ENCODE results near the gene ANAPC4.

Gene ANAPC4

DNA sequence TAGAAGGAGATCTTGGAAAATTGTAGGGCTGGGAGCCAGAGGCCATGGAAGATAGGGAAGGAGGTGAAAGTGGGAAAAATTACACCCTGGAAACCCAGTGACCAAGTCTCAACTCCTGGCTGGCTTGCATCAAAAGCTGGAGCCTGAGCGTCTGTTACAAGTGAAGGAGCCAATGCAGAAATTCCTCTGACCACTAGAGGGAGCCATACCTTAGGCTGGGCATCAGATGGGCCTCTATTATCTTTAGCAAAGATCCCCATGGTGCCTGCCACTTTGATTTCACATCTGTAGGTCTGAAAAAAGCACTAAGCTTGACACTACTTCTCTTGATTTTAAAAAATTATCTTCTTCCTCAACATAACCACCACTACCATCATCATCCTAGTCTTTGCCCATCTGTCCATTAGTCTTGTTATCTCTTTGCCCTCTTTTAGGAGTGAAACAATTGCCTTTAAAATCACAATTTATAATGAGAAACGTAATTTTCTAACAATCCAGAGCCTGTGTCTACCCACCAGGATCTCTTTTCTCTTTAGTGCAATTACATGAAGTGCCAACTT lies 62.9 kb downstream of the ANAPC4 start:
- DNase-seq, result peak; percentile 88 to 90

DNA sequence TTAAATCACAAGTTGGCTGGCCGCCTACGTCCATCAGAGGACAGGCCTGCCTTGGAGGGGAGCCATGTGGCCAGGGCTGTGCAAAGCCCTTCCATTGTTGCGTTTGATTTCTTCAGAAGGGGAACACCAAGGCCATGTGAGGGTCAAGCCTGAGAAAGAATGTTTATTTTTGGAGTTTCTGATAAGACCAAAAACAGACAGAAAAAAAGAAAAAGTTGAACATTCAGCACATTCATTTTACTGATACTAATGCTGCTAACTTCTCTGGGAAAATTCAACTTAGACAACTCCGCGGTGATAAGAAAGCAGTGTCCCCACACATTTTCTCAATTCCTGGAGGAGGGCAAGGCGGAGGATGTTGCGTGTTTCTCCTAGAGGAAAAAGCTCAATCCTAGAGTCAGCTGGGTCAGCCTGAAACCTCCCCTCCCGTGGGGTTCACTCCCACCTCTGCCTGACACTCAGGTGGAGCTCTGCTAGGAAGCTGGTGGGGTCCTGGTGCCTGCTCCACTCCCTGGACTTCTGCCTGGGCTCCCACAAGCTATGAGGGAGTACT lies 63.5 kb downstream of the ANAPC4 start:
- no peak for DNase-seq

DNA sequence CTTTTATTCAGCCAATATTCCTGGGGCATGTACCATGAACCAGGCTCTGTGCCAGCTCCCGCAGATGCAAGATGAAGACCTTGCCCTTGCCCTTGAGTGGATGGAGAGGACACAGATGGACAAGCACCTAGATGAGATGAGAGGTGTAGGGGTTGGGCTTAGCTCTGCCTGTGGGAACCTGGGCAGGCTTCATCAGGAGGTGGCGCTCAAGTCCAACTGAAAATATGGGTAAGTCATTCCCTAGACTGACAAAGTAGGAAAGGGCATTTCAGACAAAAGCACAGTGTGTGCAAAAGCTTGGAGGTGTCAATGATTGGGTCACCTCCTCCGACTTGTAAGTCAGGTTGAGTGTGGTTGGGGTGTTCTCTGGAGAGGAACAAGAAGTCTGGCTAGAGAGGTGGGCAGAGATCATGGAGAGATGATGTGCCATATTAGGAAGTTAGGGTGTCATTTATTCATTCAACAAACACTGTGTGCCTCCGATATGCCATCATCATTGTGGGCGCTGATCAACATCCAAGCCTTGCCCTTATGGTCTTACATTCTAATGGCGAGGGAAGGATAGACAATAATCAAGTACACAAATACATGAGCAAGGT lies 64.6 kb downstream of the ANAPC4 start:
- peak; percentile 71 to 82 for DNase-seq

DNA sequence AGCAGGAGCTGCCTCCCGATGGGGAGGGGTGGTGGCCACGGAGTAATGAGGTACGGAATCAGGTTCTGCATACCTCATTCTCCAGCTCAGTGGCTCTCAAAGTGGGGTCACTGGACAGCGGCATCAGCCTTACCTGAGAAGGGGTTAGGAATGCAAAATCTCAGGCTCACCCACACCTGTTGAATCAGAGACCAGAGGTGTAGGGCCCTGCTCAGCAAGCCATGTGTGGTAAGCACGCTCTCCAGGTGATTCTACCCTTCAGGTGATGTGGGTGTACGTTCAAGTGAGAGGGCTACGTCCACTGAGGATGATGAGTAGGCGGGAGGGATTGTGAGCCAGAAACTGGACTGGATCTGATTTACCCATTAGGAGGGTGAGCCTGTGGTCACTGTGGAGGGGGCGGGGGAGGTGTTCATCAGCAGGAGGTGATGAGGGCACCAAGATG lies 65.8 kb downstream of the ANAPC4 start:
- no peak for DNase-seq

DNA sequence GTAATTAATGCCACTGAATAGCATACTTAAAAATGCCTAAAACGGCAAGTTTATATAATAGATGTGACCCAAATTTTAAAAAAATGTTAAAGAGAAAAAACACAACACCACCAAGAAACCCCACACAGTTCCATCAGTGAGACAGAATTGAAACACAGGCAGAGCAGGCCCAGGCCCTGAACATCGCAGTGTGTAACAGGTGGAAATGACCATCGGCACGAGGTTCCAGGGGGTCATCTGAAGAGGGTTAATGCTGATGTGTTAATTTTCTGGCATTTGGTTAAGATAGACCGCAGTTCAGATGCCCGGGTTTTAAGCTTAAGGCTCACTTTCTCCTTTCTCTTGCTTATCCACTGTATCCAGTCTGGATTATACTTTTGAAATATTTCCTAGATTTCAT lies 66.8 kb downstream of the ANAPC4 start:
- no peak for DNase-seq

DNA sequence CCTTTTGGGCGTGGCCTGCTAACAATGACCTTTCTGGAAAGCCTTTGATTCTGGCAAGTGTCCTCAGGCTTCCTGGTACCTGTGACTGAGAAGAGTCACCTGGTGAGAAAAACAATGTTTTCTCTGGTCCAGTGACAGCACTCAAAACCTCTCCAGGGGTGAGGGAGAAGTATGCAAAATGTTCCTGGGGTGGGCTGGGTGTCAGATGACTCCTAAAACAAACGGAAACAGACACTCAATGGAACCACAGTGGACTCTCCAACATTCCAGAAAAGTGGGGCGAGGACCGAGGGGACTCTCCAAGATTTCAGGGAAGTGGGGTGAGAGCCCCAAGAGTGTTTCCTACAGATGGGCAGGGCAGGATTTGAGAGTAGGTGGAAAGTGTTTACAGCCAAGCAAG lies 69.5 kb downstream of the ANAPC4 start:
- no peak for DNase-seq

DNA sequence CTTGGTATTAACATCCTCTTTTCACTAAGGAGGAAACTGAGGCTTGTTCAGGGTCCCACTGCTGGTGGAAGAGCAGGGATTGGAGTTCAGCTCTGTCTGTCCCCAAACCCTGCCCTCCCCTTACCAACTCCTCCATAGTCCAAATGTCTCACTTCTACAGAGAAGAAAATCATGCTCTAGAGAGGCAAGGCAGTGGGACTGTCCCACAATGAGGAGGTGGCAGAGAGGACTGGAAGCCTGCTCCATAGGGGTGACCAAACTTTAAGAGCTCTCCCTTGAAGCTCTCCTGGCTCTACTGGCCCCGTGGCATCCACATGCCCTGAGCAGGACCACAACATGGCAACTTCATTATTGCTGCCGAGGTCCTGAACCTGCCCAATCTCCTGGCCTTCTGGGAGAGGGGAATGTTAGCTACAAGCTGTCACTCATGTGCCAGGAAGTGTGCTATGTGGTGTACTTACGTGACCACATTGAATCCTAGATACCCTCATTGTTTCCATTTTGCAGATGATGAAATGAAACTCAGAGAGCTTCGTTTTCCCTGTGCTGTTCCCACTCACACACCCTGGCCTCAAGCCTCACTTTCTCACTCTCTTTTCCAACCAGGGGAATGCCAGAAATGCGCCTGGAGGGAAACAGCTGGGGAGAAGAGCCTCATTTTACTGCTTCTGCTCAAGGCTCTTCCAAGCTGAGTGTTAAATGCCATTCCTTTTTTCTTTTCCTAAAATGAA lies 71.5 kb downstream of the ANAPC4 start:
- DNase-seq, result no peak

DNA sequence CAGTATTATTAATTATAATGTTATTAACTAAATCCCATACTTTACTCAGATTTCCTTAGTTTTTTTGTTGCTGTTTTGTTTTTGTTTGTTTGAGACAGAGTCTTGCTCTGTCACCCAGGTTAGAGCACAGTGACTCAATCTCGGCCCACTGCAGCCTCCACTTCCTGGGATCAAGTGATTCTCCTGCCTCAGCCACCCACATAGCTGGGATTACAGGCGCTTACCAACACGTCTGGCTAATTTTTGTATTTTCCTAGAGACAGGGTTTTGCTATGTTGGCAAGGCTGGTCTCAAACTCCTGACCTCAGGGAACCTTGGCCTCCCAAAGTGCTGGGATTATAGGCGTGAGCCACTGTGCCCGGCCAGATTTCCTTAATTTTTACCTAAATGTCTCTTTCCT lies 72.2 kb downstream of the ANAPC4 start:
- no peak for DNase-seq

DNA sequence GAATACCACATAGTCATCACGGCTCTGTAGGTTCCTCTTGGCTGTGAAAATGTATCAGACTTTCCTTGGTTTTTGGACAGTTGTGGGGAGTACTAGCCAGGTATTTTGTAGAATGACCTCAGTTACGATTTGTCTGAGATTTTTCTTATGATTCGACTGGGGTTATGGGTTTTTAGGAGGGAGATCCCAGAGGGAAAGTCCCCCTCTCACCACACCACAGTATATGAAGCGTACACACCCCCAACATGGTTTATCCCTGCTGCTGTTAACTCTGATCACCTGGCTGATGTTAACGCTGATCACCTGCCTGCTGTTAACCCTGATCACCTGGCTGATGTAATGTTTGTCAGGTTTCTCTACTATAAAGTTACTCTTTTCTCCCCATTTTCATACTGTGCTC lies 72.6 kb downstream of the ANAPC4 start:
- DNase-seq, result no peak

DNA sequence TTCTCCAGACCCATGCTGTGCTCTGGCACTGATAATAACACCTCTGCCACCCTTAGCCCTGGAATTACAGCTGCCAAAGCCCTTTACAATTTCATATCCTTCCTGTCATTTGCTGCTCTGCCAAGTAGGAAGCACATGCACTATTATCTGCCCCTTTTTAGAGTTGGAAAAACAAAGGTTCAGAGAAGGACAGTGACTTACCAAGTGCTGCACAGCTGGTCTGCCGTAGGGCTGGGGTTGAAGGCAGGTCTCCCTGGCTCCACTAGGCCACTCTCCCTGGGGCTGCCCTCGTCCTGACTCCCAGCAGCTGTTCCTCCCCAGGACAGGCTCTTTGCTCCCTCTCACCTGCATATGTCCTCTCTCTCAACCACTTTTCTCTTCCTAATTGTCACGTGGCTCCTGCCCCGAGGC lies 73.4 kb downstream of the ANAPC4 start:
- DNase-seq, result peak in 1 of 2 experiments; percentile 27

DNA sequence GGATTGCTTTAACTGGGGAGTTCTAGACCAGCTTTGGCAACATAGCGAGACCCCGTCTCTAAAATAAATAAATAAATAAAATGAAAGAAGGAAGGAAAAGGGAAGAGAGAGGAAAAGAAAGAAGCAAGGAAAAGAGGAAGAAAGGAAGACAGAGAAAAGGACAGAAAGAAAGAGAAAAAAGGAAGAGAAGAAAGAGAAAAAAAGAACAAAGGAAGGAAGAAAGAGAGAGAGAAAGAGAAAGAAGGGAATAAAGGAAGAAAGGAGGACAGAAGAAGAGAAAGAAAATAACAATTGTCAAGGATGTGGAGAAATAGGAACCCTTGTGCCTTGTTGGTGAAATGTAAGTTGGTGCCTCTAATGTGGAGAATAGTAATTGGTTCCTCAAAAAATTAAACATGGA lies 74.6 kb downstream of the ANAPC4 start:
- DNase-seq, result no peak

DNA sequence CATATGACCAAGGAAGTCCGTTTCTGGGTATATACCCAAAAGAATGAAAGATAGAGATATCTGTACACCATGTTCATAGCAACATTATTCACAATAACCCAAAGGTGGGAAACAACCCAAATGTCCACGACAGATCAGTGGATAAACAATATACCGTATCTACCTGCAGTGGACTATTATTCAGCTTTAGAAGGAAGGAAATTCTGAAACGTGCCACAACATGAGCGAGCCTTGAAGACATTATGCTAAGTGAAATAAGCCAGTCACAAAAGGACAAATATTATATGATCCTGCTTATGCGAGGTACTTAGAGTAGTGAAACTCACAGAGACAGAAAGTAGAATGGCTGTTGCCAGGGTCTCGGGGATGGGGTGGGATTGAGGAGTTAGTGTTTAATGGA lies 75.0 kb downstream of the ANAPC4 start:
- no peak for DNase-seq

DNA sequence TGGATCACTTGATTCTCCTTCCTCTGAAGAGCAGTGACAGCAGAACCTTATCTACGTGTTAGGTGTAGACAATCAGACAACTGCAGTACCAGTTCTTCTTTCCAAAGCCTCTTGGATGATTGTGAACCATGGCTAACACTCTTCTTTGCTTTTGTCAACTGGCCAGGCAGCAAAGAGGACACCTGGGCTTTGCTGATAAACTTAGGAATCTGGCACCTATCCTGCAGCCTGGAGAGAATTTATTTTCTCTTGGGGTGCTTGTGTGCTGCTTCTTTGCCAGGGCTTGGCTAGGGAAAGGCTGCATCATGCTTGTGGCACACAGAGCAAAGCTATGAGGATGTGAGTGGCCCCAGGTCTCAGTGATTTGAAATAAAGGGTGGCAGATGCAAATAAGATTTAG lies 77.4 kb downstream of the ANAPC4 start:
- DNase-seq, result no peak

DNA sequence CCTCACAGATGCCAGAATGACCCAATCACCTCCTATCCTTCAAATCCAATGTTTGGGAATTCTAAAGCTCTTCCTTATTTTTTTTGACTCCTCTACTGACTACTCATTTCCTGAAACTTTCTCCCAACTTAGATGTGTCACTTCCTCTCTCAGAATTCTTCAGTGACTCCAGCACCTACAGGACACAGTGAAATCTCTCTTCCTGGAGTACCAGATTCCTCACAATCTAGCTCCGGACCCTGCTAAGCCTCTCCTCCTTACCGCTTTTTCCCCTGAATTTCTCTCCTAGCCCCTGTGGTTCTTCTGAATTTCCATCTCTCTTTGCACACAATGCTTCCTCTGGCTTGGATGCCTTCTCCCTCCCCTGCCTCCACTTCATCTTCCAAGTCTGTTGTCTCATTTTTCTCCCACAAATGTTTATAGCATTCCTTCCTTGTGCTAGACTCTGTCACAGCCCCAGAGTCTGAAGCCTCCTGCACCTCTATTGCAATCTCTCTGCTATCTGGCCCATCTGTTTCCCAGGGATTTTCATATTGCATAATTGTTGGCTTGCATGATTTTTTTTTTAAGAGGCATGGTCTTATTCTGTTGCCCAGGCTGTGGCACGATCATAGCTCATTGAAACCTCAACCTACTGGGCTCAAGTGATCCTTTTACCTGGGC lies 80.1 kb downstream of the ANAPC4 start:
- DNase-seq, result no peak

DNA sequence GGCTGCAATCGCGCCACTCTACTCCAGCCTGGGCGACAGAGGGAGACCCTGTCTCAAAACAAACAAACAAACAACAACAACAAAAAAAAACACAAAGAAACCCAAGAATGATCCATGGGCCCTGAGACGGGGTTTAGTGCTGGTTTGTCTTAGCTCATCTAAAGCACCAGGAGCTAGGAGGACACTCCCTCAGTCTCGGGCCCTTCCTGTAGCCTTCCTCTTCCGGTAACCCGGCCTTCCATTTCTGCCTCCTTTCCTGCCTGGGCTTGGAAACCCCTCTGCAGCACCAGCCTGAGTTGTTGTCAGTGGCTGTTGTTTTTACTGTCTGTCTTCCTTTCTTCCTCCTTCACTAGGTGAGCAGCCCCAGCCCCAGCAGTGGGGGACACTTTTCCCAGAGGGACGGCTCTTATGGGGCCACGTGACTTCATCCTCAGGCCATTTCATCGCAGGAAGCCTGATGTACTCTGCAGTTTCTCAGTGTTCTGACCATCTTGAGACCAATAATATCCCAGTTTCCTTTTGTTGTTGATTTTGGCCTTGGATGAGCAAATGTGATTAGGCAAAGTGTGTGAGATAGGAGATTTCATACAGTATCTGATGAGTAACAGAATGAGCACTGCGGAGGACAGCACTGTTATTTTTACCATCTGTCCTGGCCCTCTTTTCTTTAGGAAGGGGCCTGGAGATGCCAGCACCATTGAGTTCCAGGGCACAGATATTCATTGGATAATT lies 90.1 kb downstream of the ANAPC4 start:
- DNase-seq, result no peak

DNA sequence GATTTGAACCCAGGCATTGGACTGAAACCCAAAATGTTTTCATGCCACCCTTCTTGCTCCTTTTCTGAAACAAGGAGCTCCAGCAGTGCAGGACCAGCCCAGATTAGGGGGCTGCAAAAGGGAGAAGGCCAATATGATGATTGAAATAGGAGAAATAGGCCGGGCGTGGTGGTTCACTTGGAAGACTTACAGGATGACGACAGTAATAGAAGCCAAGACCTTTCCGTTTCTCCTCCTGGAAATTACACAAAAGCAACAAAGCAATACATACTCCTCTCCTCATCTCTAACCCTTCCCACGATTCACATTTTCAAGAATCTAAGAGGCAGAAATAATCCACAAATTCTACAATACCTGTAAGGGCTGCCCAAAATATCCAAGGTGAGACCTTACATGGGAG lies 90.8 kb downstream of the ANAPC4 start:
- no peak for DNase-seq

Data from NCI-H2081 (cell line).